ENCODE measurements around the gene CWC27.

The CWC27 gene

DNA sequence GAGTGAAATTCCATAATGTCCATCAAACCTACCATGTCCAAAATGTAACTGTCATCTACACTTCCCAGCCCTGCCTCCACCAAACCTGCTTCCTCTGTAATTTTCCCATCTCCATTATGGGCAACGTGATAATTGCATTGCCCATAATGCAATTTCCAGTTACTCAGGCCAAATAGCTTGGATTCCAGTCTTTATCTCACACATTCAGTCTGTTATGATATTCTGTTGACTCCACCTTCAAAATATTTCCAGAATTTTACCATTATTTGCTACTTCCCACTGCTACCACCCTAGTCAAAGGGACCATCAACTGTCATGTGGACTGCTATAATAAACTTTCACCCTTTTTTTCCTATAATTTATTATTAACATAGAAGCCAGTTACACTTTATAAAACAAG is 256.0 kb downstream of the CWC27 start:
- H3K4me1 ChIP-seq (ENCODE audit: control insufficient read depth, insufficient read depth, low read length): peaks cover 9% of the 10 kb centered on the region
- H3K36me3 ChIP-seq (ENCODE audit: insufficient read depth, low read length): no peaks in the 10 kb centered on the region
- H3K9me3 ChIP-seq (replicated peaks; ENCODE audit: low read length): no peaks in the 10 kb centered on the region
- no peaks in the 10 kb centered on the region for H3K27me3 ChIP-seq (ENCODE audit: control insufficient read depth, insufficient read depth, low read length)
- H3K4me3 ChIP-seq (ENCODE audit: low read length): no peak overlapping the region
- H3K9ac ChIP-seq (ENCODE audit: low read depth, low read length): no peak overlapping the region
- no peak overlapping the region for H3K4me2 ChIP-seq (ENCODE audit: low read length)

DNA sequence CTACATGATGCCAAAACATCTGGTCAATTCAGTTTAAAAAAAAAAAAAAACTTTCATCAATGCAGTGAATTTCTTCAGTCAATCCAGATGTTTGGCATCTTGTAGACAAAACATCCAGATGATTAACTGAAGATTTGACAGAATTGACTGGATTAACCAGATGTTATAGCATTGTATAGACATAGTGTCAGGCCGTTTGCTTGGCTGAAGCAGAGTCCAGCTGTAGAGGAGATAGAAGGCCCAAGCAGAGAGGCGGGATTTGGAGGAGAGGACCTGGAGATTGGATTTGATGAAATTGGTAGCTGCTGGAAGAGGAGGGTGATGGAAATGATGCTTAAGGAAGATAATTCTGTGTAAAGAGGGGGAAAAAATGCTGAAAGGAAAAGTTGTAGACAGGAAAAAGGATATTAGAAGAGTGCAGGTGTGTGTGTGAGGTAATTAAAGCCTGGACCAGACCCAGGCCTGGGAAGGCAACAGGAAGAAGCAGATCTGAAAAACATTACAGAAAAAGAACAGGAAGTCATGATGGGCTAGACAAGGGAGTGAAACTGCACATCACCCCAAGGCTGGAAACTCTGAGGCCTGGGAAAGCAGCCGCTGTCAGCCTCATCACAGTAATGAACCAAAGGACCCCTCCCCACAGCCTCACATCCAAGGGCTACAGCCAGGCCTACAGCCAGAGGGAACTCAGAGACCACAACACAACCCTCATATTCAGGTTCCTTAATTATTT is 258.3 kb downstream of the CWC27 start:
- no peak overlapping the region for H3K4me2 ChIP-seq (ENCODE audit: low read length)
- no peaks in the 10 kb centered on the region for H3K27me3 ChIP-seq (ENCODE audit: control insufficient read depth, insufficient read depth, low read length)
- H3K9ac ChIP-seq (ENCODE audit: low read depth, low read length): no peak overlapping the region
- H3K4me3 ChIP-seq (ENCODE audit: low read length): no peak overlapping the region
- no peaks in the 10 kb centered on the region for H3K9me3 ChIP-seq (replicated peaks; ENCODE audit: low read length)
- peaks cover 5% of the 10 kb centered on the region for H3K4me1 ChIP-seq (ENCODE audit: control insufficient read depth, insufficient read depth, low read length)
- no peaks in the 10 kb centered on the region for H3K36me3 ChIP-seq (ENCODE audit: insufficient read depth, low read length)

DNA sequence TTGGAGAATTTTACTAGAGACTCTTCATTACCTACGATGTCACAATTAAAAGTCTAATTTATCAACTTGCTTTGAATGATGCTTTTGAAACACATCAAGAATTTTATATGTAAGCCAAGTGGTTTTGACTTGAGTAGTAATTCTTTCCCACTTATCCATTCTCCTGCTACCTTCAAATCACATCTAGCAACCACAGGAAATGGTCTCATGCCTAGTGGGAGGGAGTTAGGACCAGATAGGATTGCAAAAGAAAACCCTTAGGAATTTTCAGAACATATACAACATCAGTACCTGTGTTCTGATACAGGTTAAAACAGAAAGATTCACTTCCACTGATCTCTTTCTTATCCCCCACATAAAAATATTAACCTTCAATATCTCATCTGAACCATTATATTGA is 260.4 kb downstream of the CWC27 start:
- no peaks in the 10 kb centered on the region for H3K27me3 ChIP-seq (ENCODE audit: control insufficient read depth, insufficient read depth, low read length)
- no peak overlapping the region for H3K4me3 ChIP-seq (ENCODE audit: low read length)
- H3K36me3 ChIP-seq (ENCODE audit: insufficient read depth, low read length): no peaks in the 10 kb centered on the region
- peaks cover 22% of the 10 kb centered on the region for H3K4me1 ChIP-seq (ENCODE audit: control insufficient read depth, insufficient read depth, low read length)
- H3K9ac ChIP-seq (ENCODE audit: low read depth, low read length): no peak overlapping the region
- H3K4me2 ChIP-seq (ENCODE audit: low read length): no peak overlapping the region
- H3K9me3 ChIP-seq (replicated peaks; ENCODE audit: low read length): no peaks in the 10 kb centered on the region

DNA sequence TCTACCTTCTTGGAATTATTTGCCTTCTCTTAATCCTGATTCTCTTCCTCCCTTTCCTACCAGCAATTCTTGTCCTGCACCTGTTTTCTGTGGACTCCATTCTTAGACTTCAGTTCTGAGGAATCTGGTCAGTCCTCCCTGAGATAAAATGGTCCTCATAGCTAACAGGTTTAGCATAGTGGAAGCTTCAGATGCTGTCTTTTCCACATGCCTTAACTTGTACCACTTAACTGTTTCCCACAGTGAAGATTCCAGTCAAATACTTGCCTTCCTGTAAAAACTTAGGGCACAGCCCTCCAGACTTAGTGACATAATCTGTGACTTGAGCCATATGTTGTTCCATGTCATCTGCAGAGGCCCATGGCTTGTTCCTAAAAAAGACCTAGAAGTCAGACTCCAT is 261.3 kb downstream of the CWC27 start:
- H3K27me3 ChIP-seq (ENCODE audit: control insufficient read depth, insufficient read depth, low read length): no peaks in the 10 kb centered on the region
- H3K9ac ChIP-seq (ENCODE audit: low read depth, low read length): no peak overlapping the region
- no peaks in the 10 kb centered on the region for H3K36me3 ChIP-seq (ENCODE audit: insufficient read depth, low read length)
- H3K4me3 ChIP-seq (ENCODE audit: low read length): no peak overlapping the region
- H3K4me1 ChIP-seq (ENCODE audit: control insufficient read depth, insufficient read depth, low read length): peaks cover 30% of the 10 kb centered on the region
- no peaks in the 10 kb centered on the region for H3K9me3 ChIP-seq (replicated peaks; ENCODE audit: low read length)
- no peak overlapping the region for H3K4me2 ChIP-seq (ENCODE audit: low read length)

DNA sequence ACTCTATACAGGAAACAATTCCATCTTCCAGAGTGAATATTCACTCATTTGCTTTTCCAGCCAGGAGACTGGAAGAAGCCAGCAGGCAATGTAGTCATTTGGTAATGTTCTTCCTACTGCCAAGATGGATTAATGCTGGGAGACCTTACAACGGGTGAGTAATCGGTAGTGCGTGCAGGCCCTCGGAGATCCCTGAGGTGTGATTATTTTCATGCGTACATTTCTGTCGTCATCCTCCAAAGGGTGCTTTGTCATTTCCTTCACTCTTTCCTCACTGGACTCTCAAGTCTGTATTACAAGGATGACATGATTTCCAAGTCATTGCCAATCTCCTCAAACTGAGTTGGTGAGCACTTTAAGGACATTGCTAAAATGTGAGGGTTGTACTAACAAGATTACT is 263.5 kb downstream of the CWC27 start:
- Histone ChIP-seq H3K36me3 (ENCODE audit: insufficient read depth, low read length) (no peaks in the 10 kb centered on the region), H3K27me3 (ENCODE audit: control insufficient read depth, insufficient read depth, low read length) (no peaks in the 10 kb centered on the region), H3K4me3 (ENCODE audit: low read length) (no peak overlapping the region), H3K9ac (ENCODE audit: low read depth, low read length) (peak overlapping the region; percentile 53), H3K4me2 (ENCODE audit: low read length) (no peak overlapping the region), H3K4me1 (ENCODE audit: control insufficient read depth, insufficient read depth, low read length) (peaks cover 43% of the 10 kb centered on the region), H3K9me3 (replicated peaks; ENCODE audit: low read length) (no peaks in the 10 kb centered on the region)

DNA sequence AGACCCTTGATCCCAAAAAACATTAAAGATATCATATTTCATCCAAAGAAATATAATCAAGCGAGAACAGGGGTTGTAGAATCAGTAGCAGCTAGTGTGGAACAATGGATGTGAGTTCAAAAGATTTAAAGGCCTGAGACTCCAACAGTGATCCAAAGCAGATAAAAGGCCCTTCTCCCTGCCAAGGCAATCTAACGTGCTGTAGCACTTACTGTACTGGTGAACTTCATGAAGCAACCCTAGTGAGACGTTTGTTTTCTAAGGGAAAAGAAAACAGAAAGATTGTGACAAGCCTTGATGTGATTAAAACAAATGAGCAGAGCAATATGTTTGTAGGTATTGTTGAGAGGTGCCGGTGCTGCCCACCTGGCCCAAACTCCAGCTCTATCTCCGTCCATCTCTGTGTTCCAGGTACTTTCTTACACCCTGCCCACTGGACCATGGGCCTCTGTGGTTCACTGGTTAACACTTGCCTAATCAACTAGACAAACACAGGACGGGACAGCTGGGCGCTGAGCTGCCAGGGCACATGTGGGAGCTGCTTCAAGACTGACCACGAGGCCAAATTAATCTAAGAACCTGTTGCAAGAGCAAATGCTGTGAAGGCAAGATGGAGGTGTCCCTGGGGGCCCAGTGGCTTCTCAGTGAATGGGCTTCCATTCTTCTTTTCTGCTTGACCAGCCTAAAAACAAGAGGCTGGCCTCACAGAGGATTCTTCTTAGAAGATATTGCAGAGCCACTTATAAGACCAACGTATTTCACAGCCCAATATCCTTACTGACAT is 265.5 kb downstream of the CWC27 start:
- H3K4me2 ChIP-seq (ENCODE audit: low read length): no peak overlapping the region

DNA sequence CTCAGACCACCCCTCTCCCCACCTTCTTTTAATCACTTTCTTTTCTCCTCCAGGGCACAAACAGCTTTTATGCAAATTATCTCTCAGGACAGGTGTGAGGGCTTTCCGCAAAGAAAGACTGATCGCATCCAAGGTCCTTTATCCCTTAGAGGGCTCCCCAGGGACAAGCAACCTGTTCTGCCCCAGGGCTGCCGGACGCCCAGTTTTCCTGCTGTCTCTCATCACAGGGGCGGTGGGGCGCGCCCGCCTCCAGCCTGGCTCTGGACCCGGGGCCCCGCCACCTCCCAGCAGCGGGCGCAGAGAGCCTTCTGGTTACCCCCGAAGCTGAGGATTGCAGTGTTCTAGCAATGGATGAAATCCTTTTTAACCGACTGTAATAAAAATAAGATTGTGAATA is 266.1 kb downstream of the CWC27 start:
- Histone ChIP-seq H3K4me3 (ENCODE audit: low read length) (peak overlapping the region; percentile 68), H3K9ac (ENCODE audit: low read depth, low read length) (peak overlapping the region; percentile 86), H3K4me1 (ENCODE audit: control insufficient read depth, insufficient read depth, low read length) (peaks cover 43% of the 10 kb centered on the region), H3K9me3 (replicated peaks; ENCODE audit: low read length) (no peaks in the 10 kb centered on the region), H3K4me2 (ENCODE audit: low read length) (peak overlapping the region; percentile 79), H3K36me3 (ENCODE audit: insufficient read depth, low read length) (no peaks in the 10 kb centered on the region), H3K27me3 (ENCODE audit: control insufficient read depth, insufficient read depth, low read length) (no peaks in the 10 kb centered on the region)

More for the DNA sequence above, 265.5 kb downstream of the CWC27 start:
- H3K27me3 ChIP-seq (ENCODE audit: control insufficient read depth, insufficient read depth, low read length): no peaks in the 10 kb centered on the region
- H3K36me3 ChIP-seq (ENCODE audit: insufficient read depth, low read length): no peaks in the 10 kb centered on the region
- H3K9ac ChIP-seq (ENCODE audit: low read depth, low read length): peak overlapping the region; percentile 86
- peaks cover 43% of the 10 kb centered on the region for H3K4me1 ChIP-seq (ENCODE audit: control insufficient read depth, insufficient read depth, low read length)
- H3K4me3 ChIP-seq (ENCODE audit: low read length): no peak overlapping the region
- no peaks in the 10 kb centered on the region for H3K9me3 ChIP-seq (replicated peaks; ENCODE audit: low read length)

DNA sequence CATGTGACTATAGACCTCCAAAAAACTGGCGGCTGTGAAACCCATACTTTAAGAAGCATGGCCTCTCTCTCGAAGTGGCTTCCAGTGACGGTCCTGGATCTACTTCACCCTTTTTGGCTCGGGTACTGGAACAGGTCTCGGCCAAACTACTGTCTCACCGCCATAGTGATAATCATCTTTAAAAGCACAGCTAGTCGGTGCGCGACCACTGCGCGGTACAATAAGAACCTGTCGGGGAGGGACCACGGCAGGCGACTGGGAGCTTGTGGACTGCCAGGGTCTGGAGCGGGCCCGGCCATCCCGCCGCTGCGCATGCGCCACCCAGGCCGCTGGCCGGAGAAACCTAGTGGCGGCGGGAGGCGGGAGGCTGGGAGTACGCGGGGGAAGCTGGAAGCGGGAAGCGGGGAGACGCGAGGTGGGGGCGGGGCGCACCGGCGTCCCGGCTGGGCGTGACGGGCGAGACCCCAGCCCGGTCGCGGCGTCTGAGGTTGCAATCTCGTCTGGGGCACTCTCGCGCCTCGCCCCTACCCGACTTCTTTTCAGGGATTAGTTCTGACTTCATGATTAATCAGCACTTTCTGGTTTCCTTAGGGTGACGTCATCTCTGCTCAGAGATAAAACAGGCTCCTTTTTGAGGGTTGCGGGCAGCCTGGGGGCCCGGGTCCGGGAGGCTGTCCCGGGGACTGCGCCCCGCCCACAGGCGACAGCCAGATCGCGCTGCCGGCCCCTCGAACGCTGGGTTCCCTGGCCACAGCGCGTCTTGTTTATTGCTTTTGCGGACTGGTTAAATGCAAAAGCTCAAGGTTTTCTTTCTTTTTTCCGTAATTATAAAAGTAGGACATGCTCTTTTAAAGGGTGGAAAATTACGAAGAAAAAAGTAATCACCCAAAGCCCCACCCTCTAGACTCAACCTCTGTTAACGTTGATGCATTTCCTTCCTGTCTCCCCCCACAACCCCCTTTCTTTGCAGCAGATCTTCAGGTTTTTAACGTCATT is 266.8 kb downstream of the CWC27 start:
- Histone ChIP-seq H3K9ac (ENCODE audit: low read depth, low read length) (peak overlapping the region; percentile 86), H3K4me1 (ENCODE audit: control insufficient read depth, insufficient read depth, low read length) (peaks cover 47% of the 10 kb centered on the region), H3K27me3 (ENCODE audit: control insufficient read depth, insufficient read depth, low read length) (no peaks in the 10 kb centered on the region), H3K4me2 (ENCODE audit: low read length) (peak overlapping the region; percentile 79), H3K9me3 (replicated peaks; ENCODE audit: low read length) (no peaks in the 10 kb centered on the region), H3K4me3 (ENCODE audit: low read length) (peak overlapping the region; percentile 68), H3K36me3 (ENCODE audit: insufficient read depth, low read length) (no peaks in the 10 kb centered on the region)

DNA sequence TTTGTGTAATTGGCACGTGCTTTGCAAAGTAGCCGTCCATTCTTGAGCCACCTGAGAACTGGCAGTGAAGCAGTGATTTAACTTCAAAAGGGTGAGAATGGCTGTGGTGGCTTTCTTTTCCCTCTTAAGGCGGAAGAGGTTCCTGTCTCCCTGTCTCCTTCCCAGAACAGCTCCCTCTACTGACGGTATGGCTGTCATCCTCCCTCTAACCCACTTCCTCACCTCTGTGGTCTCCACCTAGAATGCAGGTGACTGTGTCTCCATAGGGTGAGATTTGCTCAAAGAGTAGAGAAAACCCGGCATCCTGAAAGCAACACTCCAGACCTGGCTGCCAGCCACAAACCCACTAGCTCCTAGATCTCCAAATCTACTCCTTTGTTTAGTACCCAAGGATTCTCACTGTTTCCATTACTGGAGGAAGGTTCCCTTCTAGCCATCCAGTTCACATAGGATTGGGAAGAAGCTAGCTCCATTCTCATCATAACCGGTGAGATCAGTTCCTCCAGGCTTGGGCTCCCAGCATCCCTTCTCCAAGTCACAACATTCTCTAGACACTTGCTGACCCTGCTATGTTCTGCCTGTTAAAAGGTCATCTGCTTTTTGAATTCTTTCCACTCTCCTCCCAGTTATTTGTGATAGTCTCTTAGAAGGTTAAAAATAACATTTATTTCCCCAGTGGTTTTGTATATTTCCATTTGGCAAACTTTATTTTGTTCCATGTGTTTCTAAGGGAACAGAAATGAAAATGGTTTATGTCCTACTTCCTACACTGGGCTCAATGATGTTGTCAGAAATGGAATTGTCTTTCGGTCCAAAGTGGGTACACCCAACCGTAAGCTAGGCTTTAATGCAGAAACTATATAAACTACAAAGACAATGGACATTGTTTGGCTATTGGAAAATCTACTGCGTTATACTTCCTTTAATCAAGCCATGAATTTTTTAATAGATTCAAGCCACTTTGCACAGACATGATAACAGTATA is 269.4 kb downstream of the CWC27 start:
- H3K9ac ChIP-seq (ENCODE audit: low read depth, low read length): no peak overlapping the region
- H3K4me2 ChIP-seq (ENCODE audit: low read length): no peak overlapping the region
- H3K4me1 ChIP-seq (ENCODE audit: control insufficient read depth, insufficient read depth, low read length): peaks cover 52% of the 10 kb centered on the region
- no peak overlapping the region for H3K4me3 ChIP-seq (ENCODE audit: low read length)
- no peaks in the 10 kb centered on the region for H3K27me3 ChIP-seq (ENCODE audit: control insufficient read depth, insufficient read depth, low read length)
- H3K36me3 ChIP-seq (ENCODE audit: insufficient read depth, low read length): no peaks in the 10 kb centered on the region
- H3K9me3 ChIP-seq (replicated peaks; ENCODE audit: low read length): no peaks in the 10 kb centered on the region

DNA sequence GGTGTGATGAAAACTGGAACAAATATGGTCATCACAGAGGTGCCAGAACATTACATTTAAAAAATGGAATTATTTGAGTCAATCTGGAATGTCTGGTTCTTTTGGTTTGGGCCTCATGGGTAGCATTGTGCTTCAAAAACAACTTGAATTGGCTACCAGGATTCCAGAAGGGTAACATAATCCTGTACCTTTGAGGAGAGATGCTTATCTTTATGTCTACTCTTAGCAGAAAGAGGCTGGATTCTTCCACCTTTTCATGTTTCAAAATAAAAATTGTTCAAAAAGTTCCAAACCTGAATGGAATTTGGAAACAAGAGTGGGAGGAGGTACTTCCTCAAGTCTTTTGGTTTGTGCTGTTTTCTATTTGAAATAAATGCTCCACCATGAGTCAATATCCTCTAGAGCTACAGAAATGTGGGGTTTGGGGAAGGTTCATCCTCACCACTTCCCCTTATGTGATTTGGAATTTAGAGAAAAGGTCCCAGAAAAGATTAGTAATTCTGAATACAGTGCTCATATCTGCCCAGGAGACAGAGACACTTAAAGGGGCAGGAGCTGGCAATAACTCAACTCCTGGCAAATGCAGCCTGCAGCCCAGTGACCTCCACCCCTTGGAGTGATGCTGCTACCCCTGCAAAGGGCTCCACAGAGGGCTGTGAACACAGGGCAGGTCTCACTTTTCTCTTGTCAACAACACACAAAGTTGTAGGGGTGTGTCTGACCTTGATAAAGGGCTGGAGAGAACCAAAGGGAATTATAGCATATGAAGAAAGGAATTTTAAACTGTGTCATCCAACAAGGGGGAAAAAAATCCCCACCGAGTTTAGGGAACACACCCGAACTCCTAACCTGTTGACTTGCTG is 272.8 kb downstream of the CWC27 start:
- H3K4me3 ChIP-seq (ENCODE audit: low read length): no peak overlapping the region
- H3K4me1 ChIP-seq (ENCODE audit: control insufficient read depth, insufficient read depth, low read length): peaks cover 22% of the 10 kb centered on the region
- H3K9me3 ChIP-seq (replicated peaks; ENCODE audit: low read length): no peaks in the 10 kb centered on the region
- peak overlapping the region; percentile 25 for H3K9ac ChIP-seq (ENCODE audit: low read depth, low read length)
- H3K27me3 ChIP-seq (ENCODE audit: control insufficient read depth, insufficient read depth, low read length): no peaks in the 10 kb centered on the region
- peak overlapping the region; percentile 20 for H3K4me2 ChIP-seq (ENCODE audit: low read length)
- no peaks in the 10 kb centered on the region for H3K36me3 ChIP-seq (ENCODE audit: insufficient read depth, low read length)

Data from skeletal muscle satellite cell (primary cell).